B cell (primary cell): ENCODE data around the gene USP6.

ENCODE experiments used
- EZH2 ChIP-seq: IDR thresholded peaks from 2 replicates; pipeline ENCODE4 v1.6.1; 2012; ENCODE audit warnings: borderline replicate concordance, low read depth, mild to moderate bottlenecking, moderate library complexity, low read length; ENCODE audit not compliant: insufficient read depth, poor library complexity, severe bottlenecking
- TF ChIP-seq, protein P1 (sequence below): fragments of 200-600 bp; IDR thresholded peaks from one replicate; pipeline ENCODE4 v1.8.0; 2022; ENCODE audit warnings: antibody characterized with exemption, mild to moderate bottlenecking

DNA sequence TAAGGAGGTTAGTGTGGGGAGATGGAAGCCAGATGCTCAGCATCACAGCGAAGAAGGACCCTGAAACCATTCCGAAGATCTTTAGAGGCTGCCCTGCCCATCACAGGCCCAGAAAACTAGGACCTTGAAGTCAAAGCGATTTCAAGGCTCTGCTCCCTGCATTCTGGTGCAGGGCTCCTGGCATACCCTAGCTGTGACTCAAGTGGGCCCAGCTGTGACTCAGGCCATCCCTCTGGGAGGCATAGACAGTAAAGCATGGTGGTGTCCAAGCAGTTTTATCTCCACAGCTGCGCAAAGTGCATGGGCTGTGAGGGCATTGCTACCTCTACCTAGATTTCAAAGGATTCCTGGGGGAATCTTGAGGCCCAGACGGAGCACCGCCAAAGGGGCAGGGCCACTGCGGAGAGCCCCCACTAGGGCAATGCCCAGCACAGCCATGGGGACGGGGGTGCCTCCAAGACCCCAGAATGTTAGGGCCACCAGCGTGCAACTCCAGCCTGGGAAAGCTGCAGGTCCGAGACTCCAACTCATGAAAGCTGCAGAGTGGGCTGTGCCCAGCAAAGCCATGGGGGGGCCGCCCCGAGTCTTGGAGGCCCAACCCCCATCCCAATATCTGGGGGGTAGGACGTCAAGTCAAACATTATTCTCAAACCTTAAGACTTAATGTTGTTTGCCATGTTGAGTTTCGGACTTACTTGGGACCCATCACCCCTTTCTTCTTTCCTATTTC lies 87.5 kb downstream of the USP6 start:
- TF ChIP-seq, protein P1, sequence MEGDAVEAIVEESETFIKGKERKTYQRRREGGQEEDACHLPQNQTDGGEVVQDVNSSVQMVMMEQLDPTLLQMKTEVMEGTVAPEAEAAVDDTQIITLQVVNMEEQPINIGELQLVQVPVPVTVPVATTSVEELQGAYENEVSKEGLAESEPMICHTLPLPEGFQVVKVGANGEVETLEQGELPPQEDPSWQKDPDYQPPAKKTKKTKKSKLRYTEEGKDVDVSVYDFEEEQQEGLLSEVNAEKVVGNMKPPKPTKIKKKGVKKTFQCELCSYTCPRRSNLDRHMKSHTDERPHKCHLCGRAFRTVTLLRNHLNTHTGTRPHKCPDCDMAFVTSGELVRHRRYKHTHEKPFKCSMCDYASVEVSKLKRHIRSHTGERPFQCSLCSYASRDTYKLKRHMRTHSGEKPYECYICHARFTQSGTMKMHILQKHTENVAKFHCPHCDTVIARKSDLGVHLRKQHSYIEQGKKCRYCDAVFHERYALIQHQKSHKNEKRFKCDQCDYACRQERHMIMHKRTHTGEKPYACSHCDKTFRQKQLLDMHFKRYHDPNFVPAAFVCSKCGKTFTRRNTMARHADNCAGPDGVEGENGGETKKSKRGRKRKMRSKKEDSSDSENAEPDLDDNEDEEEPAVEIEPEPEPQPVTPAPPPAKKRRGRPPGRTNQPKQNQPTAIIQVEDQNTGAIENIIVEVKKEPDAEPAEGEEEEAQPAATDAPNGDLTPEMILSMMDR, result no peak
- no peak for TF ChIP-seq EZH2
